ENCODE measurements around the gene CENPV.

The CENPV gene

DNA sequence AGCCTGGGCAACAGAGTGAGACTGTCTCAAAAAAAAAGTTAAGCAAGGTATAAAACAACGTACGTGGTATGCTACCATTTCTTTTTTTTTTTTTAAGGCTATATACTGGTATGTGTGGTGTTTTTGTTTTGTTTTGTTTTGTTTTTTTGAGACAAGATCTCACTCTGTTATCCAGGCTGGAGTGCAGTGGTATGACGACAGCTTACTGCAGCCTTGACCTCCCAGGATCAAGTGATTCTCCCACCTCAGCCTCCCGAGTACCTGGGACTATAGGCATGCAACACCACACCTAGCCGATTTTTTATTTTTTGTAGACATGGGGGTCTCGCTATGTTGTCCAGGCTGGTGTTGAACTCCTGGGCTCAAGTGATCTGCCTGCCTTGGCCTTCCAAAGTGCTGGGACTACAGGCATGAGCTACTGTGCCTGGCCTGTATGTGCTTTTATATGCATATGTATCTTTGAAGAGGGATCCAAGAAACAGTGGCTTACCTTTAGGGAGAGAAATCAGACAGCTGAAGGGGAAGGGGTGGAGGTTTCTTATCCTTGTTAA, 6.5 kb downstream of the CENPV start:
- TF ChIP-seq, protein P1, sequence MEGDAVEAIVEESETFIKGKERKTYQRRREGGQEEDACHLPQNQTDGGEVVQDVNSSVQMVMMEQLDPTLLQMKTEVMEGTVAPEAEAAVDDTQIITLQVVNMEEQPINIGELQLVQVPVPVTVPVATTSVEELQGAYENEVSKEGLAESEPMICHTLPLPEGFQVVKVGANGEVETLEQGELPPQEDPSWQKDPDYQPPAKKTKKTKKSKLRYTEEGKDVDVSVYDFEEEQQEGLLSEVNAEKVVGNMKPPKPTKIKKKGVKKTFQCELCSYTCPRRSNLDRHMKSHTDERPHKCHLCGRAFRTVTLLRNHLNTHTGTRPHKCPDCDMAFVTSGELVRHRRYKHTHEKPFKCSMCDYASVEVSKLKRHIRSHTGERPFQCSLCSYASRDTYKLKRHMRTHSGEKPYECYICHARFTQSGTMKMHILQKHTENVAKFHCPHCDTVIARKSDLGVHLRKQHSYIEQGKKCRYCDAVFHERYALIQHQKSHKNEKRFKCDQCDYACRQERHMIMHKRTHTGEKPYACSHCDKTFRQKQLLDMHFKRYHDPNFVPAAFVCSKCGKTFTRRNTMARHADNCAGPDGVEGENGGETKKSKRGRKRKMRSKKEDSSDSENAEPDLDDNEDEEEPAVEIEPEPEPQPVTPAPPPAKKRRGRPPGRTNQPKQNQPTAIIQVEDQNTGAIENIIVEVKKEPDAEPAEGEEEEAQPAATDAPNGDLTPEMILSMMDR (IDR thresholded peaks at IDR 0.05), result no peak
- Histone ChIP-seq H3K27ac (no peak overlapping the region), H3K4me3 (no peak overlapping the region)
- no peak for DNase-seq (ENCODE audit: low spot score)

DNA sequence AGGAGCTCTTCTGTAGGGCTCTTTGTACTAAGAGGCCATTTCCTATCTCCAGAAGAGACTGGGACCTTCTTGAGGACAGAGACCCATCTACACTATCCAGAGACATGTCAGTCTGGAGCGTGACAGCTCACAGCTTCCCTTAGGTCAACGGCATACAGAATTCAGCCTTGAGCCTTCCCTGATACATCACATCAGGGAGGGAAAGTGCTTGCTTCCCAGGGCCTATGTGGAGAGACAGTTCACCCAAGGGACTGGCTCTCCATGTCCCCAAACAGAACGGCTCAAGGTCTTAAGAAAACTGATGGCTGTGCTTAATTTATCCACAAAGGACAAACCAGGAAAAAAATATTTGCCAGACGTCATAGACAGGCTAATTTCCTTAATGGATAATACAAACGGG, 7.7 kb downstream of the CENPV start:
- no peak for DNase-seq (ENCODE audit: low spot score)
- Histone ChIP-seq H3K4me3 (no peak overlapping the region), H3K27ac (no peak overlapping the region)
- TF ChIP-seq, protein P1 (IDR thresholded peaks at IDR 0.05), result no peak

DNA sequence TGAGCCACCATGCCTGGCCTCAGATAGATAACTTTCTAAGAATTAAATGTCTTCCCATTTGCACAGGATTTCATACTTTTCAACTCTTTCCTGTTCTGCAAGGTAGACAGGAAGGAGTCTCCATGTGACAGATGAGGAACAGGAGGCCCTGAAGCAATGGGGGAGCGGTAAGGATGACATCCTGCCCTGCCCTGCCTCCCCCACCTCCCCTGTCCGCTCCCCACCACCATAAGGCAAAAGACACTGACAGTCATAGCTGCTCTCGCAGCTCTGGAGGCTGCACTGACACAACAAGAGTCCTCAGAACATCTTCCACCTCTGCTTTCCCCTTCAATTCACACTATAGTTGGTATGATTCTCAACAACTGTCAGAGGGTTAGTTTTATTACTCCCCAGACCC, 9.7 kb downstream of the CENPV start:
- TF ChIP-seq, protein P1 (IDR thresholded peaks at IDR 0.05), result no peak
- Histone ChIP-seq H3K4me3 (no peak overlapping the region), H3K27ac (no peak overlapping the region)
- DNase-seq (ENCODE audit: low spot score), result no peak

DNA sequence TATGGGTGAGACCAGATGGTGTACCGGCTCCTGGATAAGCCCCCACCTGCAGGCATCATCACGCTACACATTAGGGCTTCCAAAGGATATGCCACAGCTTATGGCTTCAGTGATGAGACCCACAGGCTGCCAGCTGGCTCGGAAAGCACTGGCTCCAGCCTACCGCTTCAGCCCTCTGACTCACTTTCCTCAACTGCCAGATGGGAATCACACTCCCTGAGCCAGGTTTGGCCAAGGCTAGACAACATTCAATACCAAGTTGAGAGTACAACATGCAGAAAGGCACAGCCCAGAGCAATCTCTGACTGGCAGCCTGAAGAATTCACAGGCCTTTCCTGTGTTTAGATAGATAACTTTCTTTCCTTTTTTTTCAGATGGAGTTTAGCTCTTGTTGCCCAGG, 10.3 kb downstream of the CENPV start:
- Histone ChIP-seq H3K27ac (no peak overlapping the region), H3K4me3 (no peak overlapping the region)
- TF ChIP-seq, protein P1 (IDR thresholded peaks at IDR 0.05), result no peak
- no peak for DNase-seq (ENCODE audit: low spot score)

DNA sequence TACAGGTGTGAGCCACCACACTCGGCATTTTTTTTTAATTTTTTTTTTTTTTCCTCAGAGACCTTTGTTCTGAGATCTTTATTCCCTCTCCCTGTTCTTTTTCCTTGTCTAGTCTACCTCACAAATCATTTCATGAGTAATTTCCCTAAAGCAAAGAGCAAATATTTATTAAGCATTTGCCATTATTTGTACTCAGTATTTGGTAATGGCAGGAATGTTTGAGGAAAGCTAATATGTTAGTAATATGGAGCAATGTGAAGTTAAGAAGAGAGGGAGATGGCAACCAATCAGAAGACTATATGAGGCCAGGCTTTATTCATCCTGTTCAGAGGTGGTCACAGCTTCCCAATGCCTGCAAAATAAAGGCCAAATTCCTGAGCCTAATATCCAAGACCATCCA, 13.3 kb downstream of the CENPV start:
- H3K4me3 ChIP-seq, result no peak overlapping the region
- H3K27ac ChIP-seq, result no peak overlapping the region
- TF ChIP-seq, protein P1 (IDR thresholded peaks at IDR 0.05), result no peak
- DNase-seq (ENCODE audit: low spot score), result no peak

DNA sequence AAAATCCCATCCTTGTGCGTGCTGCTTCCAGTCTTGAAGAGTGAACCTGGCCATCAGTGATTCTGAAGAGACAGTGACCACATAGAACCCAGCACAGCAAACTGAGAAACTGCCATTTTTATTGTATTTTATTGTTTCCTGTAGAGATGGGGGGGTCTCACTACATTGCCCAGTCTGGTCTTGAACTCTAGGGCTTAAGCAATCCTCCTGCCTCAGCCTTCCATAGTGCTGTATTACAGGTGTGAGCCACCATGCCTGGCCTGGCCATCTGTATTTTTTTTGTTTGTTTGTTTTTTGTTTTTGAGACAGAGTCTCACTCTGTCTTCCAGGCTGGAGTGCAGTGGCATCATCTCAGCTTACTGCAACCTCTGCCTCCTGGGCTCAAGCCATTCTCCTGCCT, 13.9 kb downstream of the CENPV start:
- TF ChIP-seq, protein P1 (IDR thresholded peaks at IDR 0.05), result no peak
- Histone ChIP-seq H3K4me3 (no peak overlapping the region), H3K27ac (no peak overlapping the region)
- DNase-seq (ENCODE audit: low spot score), result no peak

DNA sequence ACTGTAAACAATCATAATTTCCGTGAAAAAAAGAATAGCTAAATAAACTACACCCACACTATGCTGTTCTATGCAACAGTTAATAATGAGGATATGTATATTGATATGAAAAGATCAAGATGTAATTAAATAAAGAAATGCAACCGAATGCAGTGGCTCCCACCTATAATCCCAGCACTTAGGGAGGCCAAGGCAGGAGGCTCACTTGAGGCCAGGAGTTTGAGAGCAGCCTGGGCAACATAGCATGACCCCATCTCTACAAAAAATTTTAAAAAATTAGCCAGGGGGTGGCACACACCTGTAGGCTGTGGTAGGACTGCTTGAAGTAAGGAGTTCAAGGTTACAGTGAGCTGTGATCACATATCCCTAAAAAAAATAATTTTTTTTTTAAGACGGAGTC, 14.9 kb downstream of the CENPV start:
- Histone ChIP-seq H3K27ac (no peak overlapping the region), H3K4me3 (no peak overlapping the region)
- TF ChIP-seq, protein P1 (IDR thresholded peaks at IDR 0.05), result no peak
- DNase-seq (ENCODE audit: low spot score), result no peak

Measured in coronary artery (tissue), 2 donors.